GM12873 (cell line): ENCODE measurements around the gene TMSB4X.

Experiments used
- CTCF ChIP-seq: IDR thresholded peaks from 2 replicates; pipeline ENCODE4 v1.5.1; 2012; ENCODE audit warnings: low read depth, mild to moderate bottlenecking, moderate library complexity, low read length, control low read depth; ENCODE audit not compliant: insufficient read depth; ENCODE audit errors: missing control alignments

TMSB4X gene

DNA sequence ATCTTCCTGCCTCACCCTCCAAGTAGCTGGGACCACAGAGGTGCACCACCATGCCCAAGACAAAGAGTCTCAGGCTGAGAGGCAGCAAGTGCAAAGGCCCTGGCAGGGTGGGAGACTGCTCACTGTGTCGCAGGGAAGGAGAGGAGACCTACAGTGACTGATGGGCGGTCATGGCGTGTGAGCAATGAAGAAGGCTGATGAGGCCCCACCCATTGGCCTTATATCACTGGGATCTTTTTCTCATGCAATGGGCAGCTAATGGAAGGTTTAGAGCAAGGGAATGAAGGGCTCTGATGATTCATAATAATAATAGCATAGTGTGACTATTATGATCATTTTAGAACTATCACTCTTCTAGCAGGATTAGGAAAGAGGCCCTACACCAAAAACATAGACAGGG is 48.7 kb downstream of the TMSB4X start:
- TF ChIP-seq CTCF = no peak

DNA sequence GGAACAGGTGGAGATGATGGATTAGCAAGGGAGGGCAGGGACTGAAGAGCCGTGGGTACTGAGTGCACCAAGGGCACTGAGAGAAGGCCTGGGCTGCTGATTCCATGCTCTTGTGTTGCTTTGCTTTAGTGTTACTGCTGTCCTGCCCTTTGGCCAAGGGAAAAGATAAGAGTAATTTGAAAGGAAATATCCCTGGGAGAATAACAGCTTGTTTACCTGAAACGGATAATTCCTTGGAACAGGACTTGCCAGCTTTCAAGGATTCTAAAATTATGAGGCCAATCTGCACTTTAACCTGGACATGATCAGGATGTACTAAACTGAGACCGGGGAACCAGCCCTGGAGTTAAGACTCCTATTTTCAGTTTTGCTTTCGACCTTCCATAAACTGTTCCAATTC is 49.1 kb downstream of the TMSB4X start:
- TF ChIP-seq CTCF = no peak

DNA sequence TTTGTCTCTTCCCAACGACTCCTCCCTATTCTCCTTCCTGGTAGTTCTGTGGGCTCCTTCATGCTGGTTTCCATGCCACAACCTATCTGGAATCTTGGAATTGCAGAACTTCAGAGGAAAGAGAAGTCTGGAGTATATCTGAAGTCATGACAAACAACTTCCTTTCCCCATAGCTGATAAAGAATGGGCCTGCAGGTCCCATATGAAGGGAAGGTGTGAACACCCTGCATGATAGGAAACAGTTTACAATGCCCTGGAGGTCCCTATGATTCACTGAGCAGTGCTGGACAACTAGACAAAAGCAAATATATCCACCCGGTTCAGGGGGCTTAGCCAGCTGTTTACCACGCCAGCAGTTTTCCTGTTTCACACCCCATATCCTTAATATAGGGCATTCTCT is 50.1 kb downstream of the TMSB4X start:
- no peak for TF ChIP-seq CTCF
